GM19452 (cell line): ENCODE results near the gene CCDC91.
A peak's percentile ranks its signal among the peaks of the same experiment; 100 is the strongest.

Source experiments
- ATAC-seq: cut with Tn5 transposase; IDR thresholded peaks from one replicate; pipeline ENCODE4 v1.9.1; 2021; ENCODE audit not compliant: unreplicated experiment

CCDC91 gene, protein sequence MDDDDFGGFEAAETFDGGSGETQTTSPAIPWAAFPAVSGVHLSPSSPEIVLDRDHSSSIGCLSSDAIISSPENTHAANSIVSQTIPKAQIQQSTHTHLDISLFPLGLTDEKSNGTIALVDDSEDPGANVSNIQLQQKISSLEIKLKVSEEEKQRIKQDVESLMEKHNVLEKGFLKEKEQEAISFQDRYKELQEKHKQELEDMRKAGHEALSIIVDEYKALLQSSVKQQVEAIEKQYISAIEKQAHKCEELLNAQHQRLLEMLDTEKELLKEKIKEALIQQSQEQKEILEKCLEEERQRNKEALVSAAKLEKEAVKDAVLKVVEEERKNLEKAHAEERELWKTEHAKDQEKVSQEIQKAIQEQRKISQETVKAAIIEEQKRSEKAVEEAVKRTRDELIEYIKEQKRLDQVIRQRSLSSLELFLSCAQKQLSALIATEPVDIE

DNA sequence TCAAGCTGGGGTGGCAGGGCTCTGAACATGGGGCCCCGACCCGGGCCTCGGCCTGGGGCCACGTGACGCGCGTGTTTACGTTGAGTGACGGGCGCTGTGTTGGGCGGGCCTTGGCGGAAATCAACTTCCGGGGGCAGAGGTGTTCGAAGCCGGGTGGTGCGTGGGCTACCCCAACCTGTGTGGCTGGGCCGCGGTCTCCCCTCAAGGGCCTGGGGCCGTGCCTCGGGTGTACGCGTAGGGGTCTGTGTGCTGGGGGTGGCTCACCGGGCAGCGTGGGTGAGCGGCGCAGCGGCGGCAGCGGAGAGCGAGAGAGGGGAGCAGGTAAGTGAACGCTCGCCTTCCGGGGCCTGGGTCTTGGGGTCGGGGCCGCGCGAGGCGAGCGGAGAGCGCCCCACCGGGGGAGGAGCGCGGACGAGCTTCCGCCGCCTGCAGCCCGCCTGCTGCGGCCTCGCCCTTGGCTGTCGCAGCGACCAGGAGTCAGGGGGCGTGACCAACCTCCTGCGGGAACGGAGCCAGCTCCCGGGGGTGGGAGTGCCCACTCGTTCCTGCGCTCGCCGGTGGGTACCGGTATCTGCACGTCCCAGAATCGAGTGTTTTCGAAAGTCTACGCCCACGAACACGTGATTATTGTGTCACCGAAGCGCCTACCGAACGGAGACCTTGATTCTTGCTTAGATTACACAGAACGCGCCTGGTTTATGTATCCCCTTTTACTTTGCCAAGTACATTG, at the start of gene CCDC91:
TSS of gene CCDC91 (plus strand) at position 136 of the 730 bp plus-strand sequence. CDS start 66,760 bp downstream, outside the sequence.
- ATAC-seq: peak; percentile 92

DNA sequence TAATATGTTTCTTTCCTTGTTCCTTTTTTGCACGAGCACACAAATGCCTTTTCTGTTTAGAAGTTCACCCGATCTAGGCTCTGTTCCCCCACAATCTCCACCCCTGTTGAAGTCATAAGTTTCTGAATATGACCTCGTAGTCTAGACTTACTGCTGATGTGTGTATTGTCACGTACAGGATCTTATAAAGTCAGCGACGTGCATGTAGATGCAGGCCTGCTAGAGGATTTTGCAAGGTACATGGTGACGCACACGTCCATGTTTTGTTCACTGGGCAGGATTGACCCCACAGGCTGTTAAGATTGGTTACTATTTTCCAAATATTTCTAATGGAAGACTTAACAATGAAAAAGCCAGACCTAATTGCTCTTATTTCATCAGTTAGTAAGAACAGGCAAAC, 46.2 kb upstream of the CCDC91 start:
- no peak for ATAC-seq

DNA sequence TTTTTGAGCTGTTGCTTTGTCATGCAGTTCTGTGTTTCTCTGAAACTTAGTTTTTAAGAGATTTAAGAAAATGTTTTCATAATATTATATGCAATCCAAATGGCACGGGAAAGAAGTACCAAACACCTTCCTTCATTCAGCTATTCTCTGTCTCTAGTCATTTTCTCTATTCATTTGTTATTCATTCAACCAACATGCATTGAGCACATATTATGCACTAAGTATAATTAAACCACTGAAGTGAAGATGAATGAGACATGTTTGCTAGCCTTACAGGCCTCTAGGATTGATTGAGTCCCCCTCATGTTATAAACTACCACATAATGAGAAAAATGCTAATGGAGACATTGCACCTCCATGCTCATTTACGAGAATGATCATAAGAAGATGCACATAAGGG, 45.7 kb upstream of the CCDC91 start:
- no peak for ATAC-seq

DNA sequence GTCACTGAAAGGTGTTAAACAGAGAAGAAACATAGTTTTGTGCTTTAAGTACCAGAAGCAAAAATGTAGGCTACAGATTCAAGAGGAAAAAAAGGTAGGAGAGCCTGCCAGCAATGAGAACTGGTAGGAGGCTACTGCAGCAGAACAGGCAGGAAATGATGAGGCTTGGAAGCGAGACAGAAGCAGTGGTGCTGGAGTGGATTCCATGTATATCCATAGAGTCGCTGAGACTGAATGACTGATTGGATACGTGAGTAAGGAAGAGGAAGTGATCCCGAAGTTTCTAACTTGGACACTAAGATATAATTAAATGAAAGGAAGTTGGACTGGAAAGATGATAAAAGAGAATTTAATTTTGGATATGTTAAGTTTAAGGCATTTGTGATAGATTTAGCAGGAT, 45.0 kb upstream of the CCDC91 start:
- ATAC-seq: no peak

DNA sequence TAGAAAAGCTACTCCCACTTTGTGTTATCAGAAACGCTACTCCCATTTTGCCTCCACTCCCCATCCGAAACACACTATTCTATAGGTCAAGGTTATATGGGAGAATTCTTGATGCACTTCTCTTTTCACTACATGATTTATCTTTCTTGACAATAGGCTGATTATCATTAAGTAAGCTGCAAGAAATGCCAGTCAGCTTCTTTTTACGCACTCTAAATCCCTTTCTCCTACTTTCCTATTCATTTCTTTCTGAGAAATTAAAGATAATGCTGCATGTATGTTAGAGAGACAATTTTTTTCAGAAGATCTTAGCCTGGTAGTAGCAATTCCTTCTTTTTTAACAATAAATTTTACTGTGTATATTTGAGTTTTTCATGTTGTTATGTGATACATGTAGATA, 41.0 kb upstream of the CCDC91 start:
- ATAC-seq: no peak

DNA sequence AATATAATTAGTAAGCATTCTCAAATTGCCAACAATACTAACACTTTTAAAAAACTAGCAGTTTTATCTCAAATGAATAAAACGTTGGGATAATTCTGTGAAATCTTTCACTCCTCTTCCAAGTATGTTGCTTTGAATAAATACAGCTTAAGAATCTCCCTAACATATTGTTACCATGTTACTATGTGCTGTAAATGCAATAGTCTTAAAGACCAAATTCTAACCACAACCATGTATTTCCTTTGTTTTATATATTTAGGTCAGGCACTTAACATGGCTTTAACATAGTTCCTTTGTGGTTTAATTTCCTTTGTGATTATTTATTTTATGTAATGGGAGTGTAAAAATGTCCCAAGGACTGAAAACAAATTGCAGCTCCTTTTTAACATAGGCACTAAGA, 33.9 kb upstream of the CCDC91 start:
- no peak for ATAC-seq

DNA sequence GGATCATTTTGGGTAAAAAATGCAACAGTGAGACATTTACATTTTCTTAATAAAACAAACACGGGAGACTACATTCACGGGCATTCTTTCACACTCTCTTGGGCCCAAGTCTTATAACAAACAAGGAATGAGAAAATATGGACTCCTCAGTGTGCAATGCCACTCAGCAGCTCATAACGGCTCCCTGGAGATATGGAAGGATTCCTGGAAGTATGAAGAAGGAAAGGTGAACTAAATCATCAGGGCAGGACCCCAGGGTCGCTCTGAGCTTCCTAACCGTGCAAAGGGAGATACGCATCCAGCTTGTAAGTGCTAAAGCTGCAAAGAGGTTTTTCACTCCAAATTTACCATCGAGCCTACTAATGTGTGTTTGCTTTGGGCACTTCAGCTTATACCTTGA, 33.5 kb upstream of the CCDC91 start:
- no peak for ATAC-seq

DNA sequence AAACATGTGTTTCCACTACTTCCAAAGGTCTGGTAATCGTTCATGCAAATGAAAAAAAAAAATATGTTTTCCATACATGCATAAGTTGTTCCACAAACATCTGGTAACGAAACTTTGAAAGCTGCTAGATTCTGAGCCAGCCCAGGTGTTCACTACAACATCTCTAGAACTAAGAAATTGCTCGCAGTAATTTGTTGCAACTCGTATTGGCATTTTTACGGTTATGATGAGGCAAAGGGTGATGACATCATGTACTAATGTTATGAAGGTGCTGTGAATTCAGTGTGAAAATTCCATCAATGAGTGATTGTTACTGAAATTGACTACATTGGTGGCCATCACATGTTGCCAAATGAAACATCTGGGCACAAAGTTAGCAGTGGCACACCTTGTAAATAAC, 31.9 kb upstream of the CCDC91 start:
- no peak for ATAC-seq

DNA sequence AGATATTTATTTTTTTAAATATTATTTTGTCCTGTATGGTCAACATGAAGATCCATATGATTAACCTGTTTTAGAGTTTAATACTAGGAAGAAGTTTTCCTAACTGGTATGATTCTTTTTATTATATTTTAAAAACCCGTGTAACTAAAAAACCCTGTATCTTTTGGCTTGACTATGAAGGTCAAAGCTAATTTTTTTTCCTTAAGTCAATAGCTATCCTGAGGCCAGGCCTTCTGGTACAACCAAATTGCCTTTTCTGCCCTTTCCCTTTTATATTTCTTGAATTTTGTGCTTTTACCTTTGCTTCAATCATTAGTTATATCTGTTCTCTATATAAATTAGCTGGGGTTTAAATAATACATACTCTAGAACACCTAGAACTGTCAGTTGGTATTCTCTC, 30.6 kb upstream of the CCDC91 start:
- no peak for ATAC-seq

DNA sequence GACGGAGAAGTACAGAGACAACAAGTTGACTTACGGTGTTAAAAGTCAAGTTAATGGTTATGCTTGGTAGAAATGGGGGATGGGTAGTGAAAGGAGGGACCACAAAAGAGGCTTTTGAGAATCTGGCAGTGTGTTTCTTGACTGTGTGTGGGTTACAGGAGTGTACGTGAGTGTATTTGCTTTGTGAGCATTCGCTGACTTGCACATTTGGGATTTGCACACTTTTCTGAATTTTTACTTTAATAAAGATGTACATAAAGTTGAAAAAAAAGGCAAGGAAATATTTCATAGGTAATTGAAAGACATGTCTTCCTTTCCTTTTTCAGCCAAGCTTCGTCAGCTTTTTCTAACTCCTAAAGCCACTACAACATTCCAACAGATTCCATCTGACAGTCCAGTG, 28.6 kb upstream of the CCDC91 start:
- ATAC-seq: no peak

DNA sequence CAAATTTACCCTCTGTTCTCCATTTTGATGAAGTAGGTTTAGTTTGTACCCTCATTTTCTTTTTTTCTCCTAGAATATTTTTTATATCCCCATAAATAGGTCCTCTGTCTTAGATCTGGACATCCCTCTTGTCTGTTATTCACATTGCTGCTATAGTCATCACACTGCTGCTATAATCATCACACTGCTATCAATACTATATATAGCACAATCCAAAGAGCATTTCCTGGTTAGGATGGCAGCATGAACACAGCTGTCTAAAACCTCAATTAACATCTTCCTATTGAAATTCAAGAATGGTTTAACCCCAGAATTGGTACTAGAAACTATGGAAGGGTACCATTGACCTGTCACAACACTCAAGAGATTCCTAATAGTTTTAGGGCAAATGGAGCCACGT, 27.6 kb upstream of the CCDC91 start:
- no peak for ATAC-seq

DNA sequence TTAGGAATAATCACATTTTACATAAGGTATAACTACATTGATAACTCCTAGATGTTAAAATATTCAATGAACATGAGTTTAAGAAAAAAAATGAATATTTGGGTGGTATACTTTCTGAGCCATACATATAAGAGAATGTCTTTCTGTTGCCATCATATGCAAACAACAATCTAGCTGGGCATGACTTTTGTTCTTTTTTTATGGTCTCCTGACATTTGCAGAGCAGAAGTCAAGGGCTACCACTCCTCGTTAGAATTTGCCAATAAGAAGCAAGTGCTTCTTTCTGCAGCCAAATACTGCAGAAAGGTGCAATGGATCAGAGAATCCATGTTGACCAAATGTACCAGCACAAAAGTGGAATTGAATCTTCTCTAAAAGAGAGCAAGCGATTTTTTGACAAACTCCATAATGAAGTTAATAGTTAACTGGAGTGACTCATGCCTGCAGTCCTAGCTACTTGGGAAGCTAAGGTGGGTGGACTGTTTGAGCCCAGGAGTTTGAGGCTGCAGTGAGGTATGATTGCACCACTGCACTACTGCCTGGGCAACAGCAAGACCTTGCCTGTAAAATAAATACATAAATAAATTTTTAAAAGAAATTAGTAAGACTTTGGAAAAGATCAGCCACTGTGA, 25.5 kb upstream of the CCDC91 start:
- no peak for ATAC-seq

DNA sequence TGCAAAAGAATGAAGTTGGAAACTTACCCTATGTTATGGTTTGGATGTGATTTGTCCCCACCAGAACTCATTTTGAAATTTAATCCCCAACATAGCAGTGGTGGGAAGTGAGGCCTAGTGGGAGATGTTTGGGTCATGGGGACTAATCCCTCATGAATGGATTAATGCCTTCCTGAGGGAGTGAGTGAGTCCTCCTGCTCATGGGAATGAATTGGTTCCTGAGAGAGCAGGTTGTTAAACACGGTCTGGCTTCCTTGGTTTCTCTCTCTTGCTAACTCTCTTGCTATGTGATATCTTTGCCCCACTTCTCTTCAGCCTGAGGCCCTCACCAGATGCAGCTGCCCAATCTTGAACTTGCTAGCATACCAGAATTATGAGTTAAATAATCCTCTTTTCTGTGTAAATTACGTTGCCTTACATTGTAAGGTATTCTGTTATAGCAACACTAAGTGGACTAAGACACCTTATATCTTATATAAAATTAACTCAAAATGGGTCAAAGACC, 22.2 kb upstream of the CCDC91 start:
- ATAC-seq: no peak

DNA sequence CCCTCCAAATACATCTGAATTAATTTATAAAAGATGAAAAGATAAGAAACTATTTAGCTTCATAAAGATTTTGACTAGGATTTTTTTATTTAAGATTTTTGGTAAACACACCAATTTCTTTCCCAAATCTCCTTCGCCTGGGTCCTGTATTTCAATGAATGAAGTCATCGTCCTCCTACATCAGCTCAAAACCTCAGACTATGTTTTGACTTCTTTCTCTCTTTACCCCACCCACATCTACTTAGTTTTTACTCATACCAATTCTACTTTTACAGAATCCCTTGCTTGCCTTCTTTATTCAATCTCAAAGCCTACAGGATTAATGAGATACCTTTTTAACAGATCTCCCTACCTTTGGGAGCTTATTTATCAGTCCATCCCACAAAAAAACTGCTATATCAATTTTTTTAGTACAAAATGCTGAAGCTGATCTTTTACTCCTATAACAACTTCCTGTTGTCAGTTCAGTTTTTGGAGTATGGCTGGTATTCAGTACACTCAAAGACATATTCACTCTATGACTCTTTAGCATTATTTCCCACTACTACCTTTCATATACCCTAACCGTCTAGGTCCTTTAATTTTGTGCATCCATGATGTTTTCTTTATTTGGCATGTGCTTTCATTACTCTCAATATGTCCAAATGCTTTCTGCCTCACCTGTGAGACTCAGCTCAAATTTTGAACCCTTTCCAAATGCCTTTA, 18.7 kb upstream of the CCDC91 start:
- no peak for ATAC-seq

DNA sequence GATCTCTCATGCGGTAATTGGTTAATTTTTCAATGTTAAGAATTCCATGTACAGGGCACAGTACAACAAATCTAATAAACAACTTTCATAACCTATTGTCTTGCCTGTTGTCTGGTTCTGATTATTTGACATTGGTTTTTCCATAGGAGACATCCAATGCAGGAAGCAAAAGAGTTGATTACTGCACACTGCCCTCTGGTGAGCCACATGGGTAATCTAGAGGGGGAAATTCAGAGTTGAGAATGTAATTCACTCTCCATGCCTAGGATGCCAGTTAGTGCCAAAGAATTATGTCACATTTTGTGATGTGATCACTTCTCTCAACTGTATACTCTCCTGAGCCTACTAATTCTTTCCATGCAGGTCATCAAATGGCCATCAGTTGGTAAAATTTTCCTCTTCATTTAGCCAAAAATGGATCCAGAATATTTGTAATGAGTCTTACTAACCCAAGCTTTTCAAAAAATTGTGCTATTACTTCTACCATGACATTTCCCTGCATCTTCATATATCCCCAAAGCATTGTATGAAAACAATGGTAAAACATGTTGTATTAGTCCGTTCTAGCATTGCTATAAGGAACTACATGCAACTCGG, 17.7 kb upstream of the CCDC91 start:
- ATAC-seq: no peak

DNA sequence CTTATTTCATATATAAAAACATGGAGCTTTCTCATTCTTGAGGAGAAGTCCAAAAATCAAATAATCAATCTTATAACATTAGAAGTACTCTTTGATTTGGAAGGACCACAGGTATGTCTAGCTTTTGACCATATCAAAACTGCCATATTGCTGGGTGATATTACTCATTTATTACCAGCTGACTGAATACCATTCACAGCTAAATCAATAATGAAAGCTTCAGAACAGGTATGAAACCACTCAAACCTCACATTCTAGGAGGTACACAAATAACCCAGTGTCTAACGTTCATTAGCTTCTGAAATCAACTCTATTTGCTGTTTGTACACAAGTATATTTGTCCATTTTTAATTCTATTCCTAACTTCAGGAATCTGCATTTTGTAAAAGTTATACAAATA, 16.8 kb upstream of the CCDC91 start:
- no peak for ATAC-seq

DNA sequence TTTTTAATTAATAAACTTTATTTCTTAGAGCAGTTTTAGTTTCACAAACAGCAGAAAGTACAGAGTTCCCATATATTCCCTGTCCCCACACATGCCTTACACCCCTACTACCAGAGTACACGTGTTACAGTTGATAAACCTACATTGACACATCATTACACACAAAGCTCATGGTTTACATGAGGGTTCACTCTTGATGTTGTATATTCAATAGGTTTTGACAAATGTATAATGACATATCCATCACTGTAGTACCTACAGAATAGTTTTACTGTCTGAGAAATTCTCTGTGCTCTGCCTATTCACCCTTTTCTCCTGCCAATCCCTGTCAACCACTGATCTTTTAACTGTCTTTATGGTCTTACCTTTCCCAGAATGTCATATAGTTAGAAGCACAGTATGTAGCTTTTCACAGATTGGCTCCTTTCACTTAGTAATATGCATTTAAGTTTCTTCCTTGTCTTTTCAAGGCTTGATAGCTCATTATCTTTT, 15.1 kb upstream of the CCDC91 start:
- ATAC-seq: no peak

DNA sequence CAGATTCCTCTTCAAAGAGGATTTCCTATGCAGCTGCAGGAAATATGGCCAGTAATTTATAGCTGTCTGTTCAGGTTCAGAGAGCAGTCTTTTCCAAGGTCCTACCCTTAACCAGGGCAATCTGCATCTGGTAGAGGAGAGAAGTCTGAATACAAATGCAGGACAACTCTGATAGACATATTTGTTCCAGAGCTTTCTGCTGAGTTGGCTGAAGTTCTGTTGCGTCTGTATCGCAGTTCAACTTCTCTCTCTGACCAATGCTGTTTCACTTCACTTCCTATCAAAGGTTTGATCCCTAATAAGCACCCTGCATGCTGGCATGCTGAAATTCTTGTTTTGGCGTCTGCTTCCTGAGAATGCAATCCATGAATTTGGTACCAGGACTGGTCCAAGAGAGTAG, 14.0 kb upstream of the CCDC91 start:
- ATAC-seq: no peak

DNA sequence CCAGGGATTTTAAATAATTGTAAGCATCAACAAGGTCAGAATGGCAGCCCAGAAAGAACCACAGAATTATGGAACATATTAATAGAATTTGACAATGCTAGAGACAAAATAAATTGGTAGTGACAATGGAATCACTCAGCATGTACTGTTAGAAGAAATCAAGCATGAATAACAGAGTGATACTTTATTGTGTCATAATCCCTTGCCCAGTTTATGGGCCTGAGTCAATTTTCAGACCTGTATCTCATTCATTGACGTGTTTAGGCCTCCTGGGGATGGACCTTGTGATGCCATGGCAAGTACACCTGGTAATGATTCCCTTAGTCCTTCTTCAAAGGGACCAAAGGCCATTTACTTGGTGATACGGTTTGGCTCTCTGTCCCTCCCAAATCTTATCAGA, 12.8 kb upstream of the CCDC91 start:
- no peak for ATAC-seq

DNA sequence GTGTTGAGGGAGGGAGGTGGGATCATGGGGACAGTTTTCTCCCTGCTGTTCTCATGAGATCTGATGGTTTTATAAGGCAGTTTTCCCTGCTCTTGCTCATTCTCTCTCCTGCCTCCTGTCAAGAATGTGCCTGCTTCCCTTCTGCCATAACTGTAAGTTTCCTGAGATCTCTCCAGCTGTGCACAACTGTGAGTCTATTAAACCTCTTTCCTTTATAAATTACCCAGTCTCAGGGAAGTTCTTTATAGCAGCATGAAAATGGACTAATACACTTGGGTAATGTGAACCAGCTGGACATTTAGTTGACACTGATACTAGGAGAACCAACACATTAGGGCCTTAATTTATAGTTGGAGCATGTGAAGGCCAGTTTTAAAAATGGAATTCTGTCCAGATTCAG, 12.4 kb upstream of the CCDC91 start:
- no peak for ATAC-seq

DNA sequence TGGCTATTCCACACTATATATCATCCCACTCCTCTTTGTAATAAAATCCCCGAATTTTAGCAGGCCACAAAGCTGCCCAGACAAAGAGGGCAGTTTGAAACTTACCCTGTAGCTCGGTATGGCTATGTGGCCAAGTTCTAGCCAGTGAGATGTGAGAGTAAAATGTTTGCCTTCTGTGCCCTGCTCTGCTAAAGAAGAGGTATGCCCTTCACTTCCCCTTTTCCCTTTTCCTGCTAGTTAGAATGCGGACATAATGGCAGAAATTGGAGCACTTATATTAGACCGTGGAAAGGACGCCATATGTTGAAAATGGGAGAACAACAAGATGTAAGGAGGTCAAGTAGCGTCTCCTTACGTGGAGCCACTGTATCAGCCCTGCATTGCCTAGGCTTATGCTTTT, 11.5 kb upstream of the CCDC91 start:
- no peak for ATAC-seq
